Uterus (tissue), 4 donors: Measurements from ENCODE around the gene CAPZA2. TPM values are rescaled to one million over a fixed set of nuclear protein-coding genes. Genes with fewer than 3 reads are reported as not detected.

ENCODE experiments used
- DNase-seq, 2 donors: peaks; one replicate each; pipeline ENCODE4 v3.0.0-alpha.2; 2019 to 2020
- H3K27ac ChIP-seq, 2 donors: fragments of 200-600 bp; sonication (generic); 1 replicate in 1 of 2; 2 replicates in 1 of 2; pipeline ENCODE4 v1.5.1; 2016 to 2018
- H3K27me3 ChIP-seq, 2 donors: fragments of 200-600 bp; sonication (generic); one replicate each; pipeline ENCODE4 v1.5.1; 2018 to 2019; ENCODE audit warnings: control low read depth in 1 of 2
- H3K36me3 ChIP-seq, 2 donors: fragments of 200-600 bp; sonication (generic); one replicate each; pipeline ENCODE4 v1.5.1; 2019; ENCODE audit warnings: control low read depth in 1 of 2
- H3K4me1 ChIP-seq, 2 donors: fragments of 200-600 bp; sonication (generic); one replicate each; pipeline ENCODE4 v1.5.1; 2018 to 2019; ENCODE audit warnings: control low read depth in 1 of 2
- H3K4me3 ChIP-seq, 2 donors: fragments of 200-600 bp; sonication (generic); 1 replicate in 1 of 2; 2 replicates in 1 of 2; pipeline ENCODE4 v1.5.1; 2018 to 2019; ENCODE audit warnings: mild to moderate bottlenecking in 1 of 2
- H3K9me3 ChIP-seq, 2 donors: fragments of 200-600 bp; sonication (generic); one replicate each; pipeline ENCODE4 v1.5.1; 2019; ENCODE audit warnings: control low read depth in 1 of 2
- POLR2A ChIP-seq, 2 donors: fragments of 450-650 bp; IDR thresholded peaks; one replicate each; pipeline ENCODE4 v1.6.1; 2016; ENCODE audit warnings: antibody characterized with exemption in 2 of 2, mild to moderate bottlenecking in 1 of 2, moderate library complexity in 1 of 2
- intact Hi-C: fragments of 100-400 bp; cut with DNase I; formaldehyde crosslinking; loops from one replicate; pipeline ENCODE4 v1.15.1; 2023; ENCODE audit warnings: low total_unique reads
- total RNA-seq, 4 donors: library from RNA; depleted of rRNA in 3 of 4; stranded (reverse); fragments of >200 nt in 3 of 4; gene quantifications; one replicate each; pipeline versions ENCODE4 v1.1.0 to v1.2.4, GENCODE V29; 2014 to 2023
- TF ChIP-seq, protein P1 (sequence below), 4 experiments: fragments of 200-600 bp in 2 of 4; fragments of 450-650 bp in 2 of 4; sonication (generic) in 2 of 4; IDR thresholded peaks; one replicate each; pipeline ENCODE4 v1.5.1; 2016 to 2019; ENCODE audit warnings: antibody characterized with exemption in 4 of 4, mild to moderate bottlenecking in 2 of 4, moderate library complexity in 1 of 4
- donor health status: DM: yes; HTN: yes; CAD: no.

The CAPZA2 gene
- total RNA-seq, 4 donors from 2014 or later: 142 to 467 (median 219) TPM

DNA sequence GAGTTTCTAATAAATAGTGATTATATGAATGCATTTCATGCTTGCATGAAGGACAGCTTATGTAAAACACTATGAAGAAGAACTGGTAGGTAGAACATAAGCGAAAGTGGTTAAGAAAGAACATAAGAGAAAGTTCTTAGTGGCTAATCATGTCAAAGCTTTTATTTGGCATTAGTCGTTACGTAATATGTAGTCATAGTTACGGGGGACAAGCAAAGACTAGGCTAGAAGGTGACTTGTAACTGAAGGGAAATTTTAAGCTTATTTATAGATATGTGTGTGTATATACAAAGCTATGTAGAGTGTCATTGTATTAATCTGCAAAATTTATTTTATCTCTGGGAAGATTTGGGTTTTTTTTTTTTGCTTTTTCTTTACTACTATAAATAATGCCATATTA is 36.9 kb downstream of the CAPZA2 start:
- Histone ChIP-seq H3K9me3 (no peaks in the 10 kb centered on the region), H3K4me1 (no peaks in the 10 kb centered on the region), H3K27ac (no peak overlapping the region), H3K27me3 (no peaks in the 10 kb centered on the region), H3K36me3 (no peaks in the 10 kb centered on the region), H3K4me3 (no peak overlapping the region)
- no peak for TF ChIP-seq POLR2A (IDR thresholded peaks at IDR 0.05)
- TF ChIP-seq, protein P1, sequence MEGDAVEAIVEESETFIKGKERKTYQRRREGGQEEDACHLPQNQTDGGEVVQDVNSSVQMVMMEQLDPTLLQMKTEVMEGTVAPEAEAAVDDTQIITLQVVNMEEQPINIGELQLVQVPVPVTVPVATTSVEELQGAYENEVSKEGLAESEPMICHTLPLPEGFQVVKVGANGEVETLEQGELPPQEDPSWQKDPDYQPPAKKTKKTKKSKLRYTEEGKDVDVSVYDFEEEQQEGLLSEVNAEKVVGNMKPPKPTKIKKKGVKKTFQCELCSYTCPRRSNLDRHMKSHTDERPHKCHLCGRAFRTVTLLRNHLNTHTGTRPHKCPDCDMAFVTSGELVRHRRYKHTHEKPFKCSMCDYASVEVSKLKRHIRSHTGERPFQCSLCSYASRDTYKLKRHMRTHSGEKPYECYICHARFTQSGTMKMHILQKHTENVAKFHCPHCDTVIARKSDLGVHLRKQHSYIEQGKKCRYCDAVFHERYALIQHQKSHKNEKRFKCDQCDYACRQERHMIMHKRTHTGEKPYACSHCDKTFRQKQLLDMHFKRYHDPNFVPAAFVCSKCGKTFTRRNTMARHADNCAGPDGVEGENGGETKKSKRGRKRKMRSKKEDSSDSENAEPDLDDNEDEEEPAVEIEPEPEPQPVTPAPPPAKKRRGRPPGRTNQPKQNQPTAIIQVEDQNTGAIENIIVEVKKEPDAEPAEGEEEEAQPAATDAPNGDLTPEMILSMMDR (IDR thresholded peaks at IDR 0.05): no peak
- intact Hi-C loops: no loop called here
- DNase-seq: no peak

DNA sequence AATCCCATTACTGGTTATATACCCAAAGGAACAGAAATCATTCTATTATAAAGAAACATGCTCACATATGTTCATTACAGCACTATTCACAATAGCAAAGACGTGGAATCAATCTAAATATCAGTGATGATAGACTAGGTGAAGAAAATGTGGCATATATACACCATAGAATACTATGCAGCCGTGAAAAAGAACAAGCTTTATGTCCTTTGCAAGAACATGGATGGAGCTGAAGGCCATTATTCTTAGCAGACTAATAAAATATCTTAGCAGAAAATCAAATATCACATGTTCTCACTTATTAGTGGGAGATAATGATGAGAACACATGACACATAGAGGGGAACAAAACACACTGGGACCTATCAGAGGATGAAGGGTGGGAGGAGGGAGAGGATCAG is 38.8 kb downstream of the CAPZA2 start:
- H3K36me3 ChIP-seq: no peaks in the 10 kb centered on the region
- no peaks in the 10 kb centered on the region for H3K27me3 ChIP-seq
- H3K4me3 ChIP-seq: no peak overlapping the region
- no peak for DNase-seq
- H3K4me1 ChIP-seq: no peaks in the 10 kb centered on the region
- H3K9me3 ChIP-seq: no peaks in the 10 kb centered on the region
- TF ChIP-seq, protein P1 (IDR thresholded peaks at IDR 0.05): no peak
- TF ChIP-seq POLR2A (IDR thresholded peaks at IDR 0.05): no peak
- intact Hi-C loops: no loop called here
- no peak overlapping the region for H3K27ac ChIP-seq

DNA sequence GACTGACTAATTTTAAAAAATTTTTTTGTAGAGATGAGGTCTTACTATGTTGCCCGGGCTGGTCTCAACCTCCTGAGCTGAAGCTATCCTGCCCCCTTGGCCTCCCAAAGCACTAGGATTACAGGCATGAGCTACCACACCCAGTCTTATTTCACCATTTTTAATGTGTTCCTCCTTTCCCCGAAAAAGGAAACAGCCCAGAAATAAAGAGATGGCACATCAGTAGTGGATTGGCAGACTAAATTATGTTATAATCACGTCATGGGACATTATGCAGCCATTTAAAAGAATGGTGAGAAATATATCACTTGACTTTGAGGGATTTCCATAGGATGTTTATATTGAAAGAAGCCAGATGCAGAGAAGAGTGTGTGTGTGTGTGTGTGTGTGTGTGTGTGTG is 40.5 kb downstream of the CAPZA2 start:
- no peaks in the 10 kb centered on the region for H3K27me3 ChIP-seq
- no peaks in the 10 kb centered on the region for H3K4me1 ChIP-seq
- H3K27ac ChIP-seq: no peak overlapping the region
- intact Hi-C loops: no loop called here
- H3K9me3 ChIP-seq: no peaks in the 10 kb centered on the region
- no peak for DNase-seq
- TF ChIP-seq POLR2A (IDR thresholded peaks at IDR 0.05): no peak
- TF ChIP-seq, protein P1 (IDR thresholded peaks at IDR 0.05): no peak
- H3K36me3 ChIP-seq: no peaks in the 10 kb centered on the region
- H3K4me3 ChIP-seq: no peak overlapping the region

DNA sequence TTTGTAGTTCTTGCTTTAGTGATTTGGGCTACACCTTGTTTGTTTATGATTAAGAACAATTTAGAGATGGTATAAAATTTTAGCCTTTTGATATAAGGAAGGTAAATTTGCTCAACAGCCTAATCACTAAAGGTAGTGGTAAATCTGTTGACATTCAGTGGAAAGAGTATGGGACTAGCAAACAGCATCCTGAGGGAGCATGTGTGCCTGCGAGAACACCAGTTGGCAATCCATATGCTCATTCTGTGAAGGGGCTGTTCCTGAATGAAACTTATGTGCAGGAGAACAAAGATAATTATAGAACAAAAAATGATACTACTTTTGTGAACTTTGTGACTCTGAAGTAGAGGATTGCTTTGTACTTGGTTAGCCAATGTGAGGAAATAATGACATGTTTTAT is 44.0 kb downstream of the CAPZA2 start:
- no peaks in the 10 kb centered on the region for H3K9me3 ChIP-seq
- TF ChIP-seq, protein P1 (IDR thresholded peaks at IDR 0.05): no peak
- no peak for TF ChIP-seq POLR2A (IDR thresholded peaks at IDR 0.05)
- H3K4me1 ChIP-seq: no peaks in the 10 kb centered on the region
- no peaks in the 10 kb centered on the region for H3K27me3 ChIP-seq
- no peak for DNase-seq
- intact Hi-C loops: no loop called here
- H3K27ac ChIP-seq: no peak overlapping the region
- H3K4me3 ChIP-seq: no peak overlapping the region
- H3K36me3 ChIP-seq: no peaks in the 10 kb centered on the region

DNA sequence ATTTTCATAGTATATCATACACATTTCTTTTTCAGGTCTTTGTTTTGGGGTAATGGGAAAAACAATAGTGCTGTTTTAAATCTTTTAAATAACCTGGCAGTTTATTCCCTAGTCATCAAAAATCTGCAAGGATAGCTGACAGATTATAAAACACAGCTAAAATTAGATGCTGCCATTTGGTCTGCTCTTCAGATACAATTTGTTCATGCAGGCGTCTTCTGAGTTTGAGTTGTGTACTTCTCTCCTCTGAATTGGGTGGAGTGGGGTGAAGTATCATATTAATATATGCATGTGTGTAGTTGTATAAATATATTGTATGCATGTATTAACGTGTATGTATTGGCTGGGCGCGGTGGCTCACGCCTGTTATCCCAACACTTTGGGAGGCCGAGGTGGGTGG is 48.0 kb downstream of the CAPZA2 start:
- intact Hi-C loops: no loop called here
- Histone ChIP-seq H3K27me3 (no peaks in the 10 kb centered on the region), H3K36me3 (peaks cover 0 to 8% of the 10 kb centered on the region in 2 donors)

More for the DNA sequence above, 48.0 kb downstream of the CAPZA2 start:
- H3K9me3 ChIP-seq: peaks cover 0 to 4% of the 10 kb centered on the region in 2 donors
- TF ChIP-seq, protein P1 (IDR thresholded peaks at IDR 0.05): no peak
- no peak for TF ChIP-seq POLR2A (IDR thresholded peaks at IDR 0.05)
- no peaks in the 10 kb centered on the region for H3K4me1 ChIP-seq
- no peak overlapping the region for H3K4me3 ChIP-seq
- no peak overlapping the region for H3K27ac ChIP-seq
- no peak for DNase-seq
